RWPE1 (cell line): Measurements from ENCODE around the gene RALGDS.

Experiments
- CTCF ChIA-PET: fragments of 350-600 bp; sonication (Branson Sonifier 250); formaldehyde crosslinking; extraction: SDS; loops from one replicate; lab custom pipeline; 2021; lab: Yijun Ruan, JAX
- POLR2A ChIA-PET: fragments of 400-600 bp; formaldehyde crosslinking; extraction: SDS; loops from one replicate; lab custom pipeline; 2020; ENCODE audit warnings: antibody characterized with exemption; ENCODE audit not compliant: low non-redundant PET; lab: Yijun Ruan, JAX
- DNase-seq: peaks from one replicate; pipeline ENCODE4 v3.0.0; 2012; ENCODE audit warnings: low spot score
- H3K27ac ChIP-seq: fragments of 450-650 bp; 2 replicates; pipeline ENCODE4 v1.5.1; 2017
- CTCF ChIP-seq: fragments of 450-650 bp; conservative IDR thresholded peaks from 2 replicates; pipeline ENCODE4 v1.5.1; 2017; ENCODE audit warnings: low read depth, mild to moderate bottlenecking

RALGDS gene

GRCh38 chr9:133114886-133115603, 6.0 kb downstream of the RALGDS start:
- CTCF ChIA-PET, result interaction anchor here (1.1 to 7.8 kb wide), 4 partner anchors 9 to 66 kb away, joined by 3 to 58 read pairs (median 12); no protein-coding TSS in a partner anchor
- peak overlapping the region; percentile 93 for H3K27ac ChIP-seq
- POLR2A ChIA-PET, result no interaction called here

DNA sequence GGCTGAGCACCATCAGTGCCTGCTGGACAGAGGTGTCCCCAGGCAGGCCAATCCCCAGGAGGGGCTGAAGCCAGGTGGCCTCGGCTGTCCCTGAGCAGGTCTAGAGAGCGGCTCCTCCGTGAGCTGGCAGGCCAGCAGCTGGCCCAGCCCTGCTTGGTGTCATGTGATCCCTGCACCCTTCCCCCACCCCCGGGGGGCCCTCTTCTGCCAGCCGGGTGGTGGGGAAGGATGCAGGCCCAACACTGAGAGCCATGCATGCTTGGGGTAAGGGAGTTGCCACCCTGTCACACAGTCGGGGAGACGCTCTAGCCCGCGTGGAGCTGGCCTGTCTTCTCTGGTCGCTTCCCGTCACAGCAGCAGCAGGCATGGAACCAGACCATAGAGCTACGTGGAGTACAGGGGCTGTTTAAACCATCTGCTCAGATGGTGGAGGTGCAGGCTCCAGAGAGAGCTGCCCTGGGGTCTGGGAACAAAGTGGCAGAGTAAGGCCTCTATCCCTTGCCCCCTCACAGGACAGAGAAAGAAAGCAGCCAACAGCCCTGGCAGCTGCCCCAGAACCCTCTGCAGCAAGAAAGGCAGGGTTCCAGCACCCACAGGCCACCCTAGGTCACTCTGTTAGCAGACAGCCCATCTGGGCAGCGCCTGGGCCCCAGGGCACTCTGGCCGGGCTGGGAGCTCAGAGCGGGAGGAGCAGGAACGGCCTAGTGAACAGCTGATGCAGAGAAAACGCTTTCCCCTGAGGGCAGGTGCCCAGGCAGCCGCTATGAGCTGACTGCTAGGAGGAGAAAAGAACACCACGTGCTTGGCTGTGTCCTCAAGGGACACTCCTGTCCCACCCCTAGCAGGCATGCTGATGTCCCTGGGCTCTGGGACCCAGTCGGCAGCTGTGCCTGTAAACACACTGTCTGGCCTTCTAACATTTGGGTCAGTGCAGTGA, 6.8 kb downstream of the RALGDS start:
- ChIA-PET POLR2A (interaction anchor here (0.8 kb wide), 1 partner anchor 84 kb away, joined by 5 read pairs; the partner anchor contains the start of gene GTF3C5), CTCF (interaction anchor here (1.0 to 7.8 kb wide), 6 partner anchors 8 to 85 kb away, joined by 3 to 58 read pairs (median 5); no protein-coding TSS in a partner anchor)
- no peak for TF ChIP-seq CTCF
- H3K27ac ChIP-seq, result peak overlapping the region; percentile 93
- no peak for DNase-seq

More at GRCh38 chr9:133114886-133115603, 6.0 kb downstream of the RALGDS start:
- DNase-seq, result no peak
- no peak for TF ChIP-seq CTCF

GRCh38 chr9:133113163-133113948, 7.7 kb downstream of the RALGDS start:
- DNase-seq, result no peak
- CTCF ChIA-PET, result interaction anchor here (1.0 to 7.8 kb wide), 6 partner anchors 30 to 86 kb away, joined by 3 to 58 read pairs (median 5); no protein-coding TSS in a partner anchor
- TF ChIP-seq CTCF, result no peak
- H3K27ac ChIP-seq, result peak overlapping the region; percentile 93
- POLR2A ChIA-PET, result no interaction called here

DNA sequence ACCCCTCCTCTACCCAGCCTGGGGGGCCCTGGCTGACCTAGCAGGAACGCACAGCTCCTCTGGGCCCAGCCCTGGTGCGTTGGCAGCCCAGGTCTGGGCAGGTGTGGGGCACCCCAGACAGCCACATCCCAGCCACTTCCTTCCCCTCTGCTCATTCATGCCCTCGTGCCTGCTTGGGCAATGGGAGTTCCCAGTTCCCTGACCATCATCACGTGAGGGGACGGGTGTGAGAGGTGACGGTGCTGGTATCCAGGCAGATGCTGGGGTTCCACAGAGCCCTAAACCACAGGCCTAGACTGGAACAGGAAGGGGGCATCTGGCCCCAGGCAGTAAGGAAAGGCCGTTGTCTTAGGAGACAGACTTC, 8.4 kb downstream of the RALGDS start:
- H3K27ac ChIP-seq, result peak overlapping the region; percentile 93
- no peak for DNase-seq

More for the DNA sequence above, 8.4 kb downstream of the RALGDS start:
- ChIA-PET POLR2A (interaction anchor here (1.2 kb wide), 1 partner anchor 8 kb away, joined by 4 read pairs; the partner anchor contains the start of gene RALGDS), CTCF (interaction anchor here (1.2 to 7.8 kb wide), 3 partner anchors 31 to 64 kb away, joined by 3 to 58 read pairs (median 19); no protein-coding TSS in a partner anchor)
- no peak for TF ChIP-seq CTCF
